H1 (cell line): Measurements from ENCODE around the gene MNX1. TPM values are rescaled to one million over a fixed set of nuclear protein-coding genes. Genes with fewer than 3 reads are reported as not detected.

Source experiments
- CHD2 ChIP-seq: IDR thresholded peaks from 2 replicates; pipeline ENCODE4 v1.6.1; 2012; ENCODE audit warnings: low read length, improper control_type of control experiment
- JUND ChIP-seq: IDR thresholded peaks from 2 replicates; pipeline ENCODE4 v1.6.1; 2011; ENCODE audit warnings: mild to moderate bottlenecking, improper control_type of control experiment, low read length
- SIX5 ChIP-seq: IDR thresholded peaks from 2 replicates; pipeline ENCODE4 v1.6.1; 2011; ENCODE audit warnings: mild to moderate bottlenecking, low read depth, low read length
- polyA plus RNA-seq, 7 experiments: library from polyadenylated mRNA; depleted of rRNA in 3 of 7; stranded (reverse) in 5 of 7; unstranded in 2 of 7; fragments of >200 nt in 5 of 7; fragments of 200-250 nt in 2 of 7; gene quantifications; 1 replicate in 5 of 7; 2 replicates in 1 of 7; 4 replicates in 1 of 7; pipeline versions ENCODE4 v1.2.1 to v1.2.3, GENCODE V29; 2011 to 2013; ENCODE audit warnings: missing spikeins in 2 of 7, mixed read lengths in 2 of 7
- total RNA-seq: library from RNA; stranded (reverse); fragmentation: NEBNext Ultra II Directional; extraction: Animal tissue kit (Norgen Biotek cat#: 25700); gene quantifications from 2 replicates; pipeline ENCODE4 v1.2.1, GENCODE V29; 2021
- TF ChIP-seq, protein P1 (sequence below): fragments of 300-600 bp; sonication (generic); IDR thresholded peaks from 2 replicates; pipeline ENCODE4 v1.7.1; 2012; ENCODE audit warnings: low read length, moderate library complexity, mild to moderate bottlenecking, inconsistent platforms; ENCODE audit not compliant: insufficient replicate concordance

MNX1 gene
- total and polyA plus RNA-seq, 2 of the 8 experiments (the other 6 are each of a cell fraction or from before 2014, with no cell fraction given): 0.39 TPM; not detected in 1

- TF ChIP-seq, protein P1, sequence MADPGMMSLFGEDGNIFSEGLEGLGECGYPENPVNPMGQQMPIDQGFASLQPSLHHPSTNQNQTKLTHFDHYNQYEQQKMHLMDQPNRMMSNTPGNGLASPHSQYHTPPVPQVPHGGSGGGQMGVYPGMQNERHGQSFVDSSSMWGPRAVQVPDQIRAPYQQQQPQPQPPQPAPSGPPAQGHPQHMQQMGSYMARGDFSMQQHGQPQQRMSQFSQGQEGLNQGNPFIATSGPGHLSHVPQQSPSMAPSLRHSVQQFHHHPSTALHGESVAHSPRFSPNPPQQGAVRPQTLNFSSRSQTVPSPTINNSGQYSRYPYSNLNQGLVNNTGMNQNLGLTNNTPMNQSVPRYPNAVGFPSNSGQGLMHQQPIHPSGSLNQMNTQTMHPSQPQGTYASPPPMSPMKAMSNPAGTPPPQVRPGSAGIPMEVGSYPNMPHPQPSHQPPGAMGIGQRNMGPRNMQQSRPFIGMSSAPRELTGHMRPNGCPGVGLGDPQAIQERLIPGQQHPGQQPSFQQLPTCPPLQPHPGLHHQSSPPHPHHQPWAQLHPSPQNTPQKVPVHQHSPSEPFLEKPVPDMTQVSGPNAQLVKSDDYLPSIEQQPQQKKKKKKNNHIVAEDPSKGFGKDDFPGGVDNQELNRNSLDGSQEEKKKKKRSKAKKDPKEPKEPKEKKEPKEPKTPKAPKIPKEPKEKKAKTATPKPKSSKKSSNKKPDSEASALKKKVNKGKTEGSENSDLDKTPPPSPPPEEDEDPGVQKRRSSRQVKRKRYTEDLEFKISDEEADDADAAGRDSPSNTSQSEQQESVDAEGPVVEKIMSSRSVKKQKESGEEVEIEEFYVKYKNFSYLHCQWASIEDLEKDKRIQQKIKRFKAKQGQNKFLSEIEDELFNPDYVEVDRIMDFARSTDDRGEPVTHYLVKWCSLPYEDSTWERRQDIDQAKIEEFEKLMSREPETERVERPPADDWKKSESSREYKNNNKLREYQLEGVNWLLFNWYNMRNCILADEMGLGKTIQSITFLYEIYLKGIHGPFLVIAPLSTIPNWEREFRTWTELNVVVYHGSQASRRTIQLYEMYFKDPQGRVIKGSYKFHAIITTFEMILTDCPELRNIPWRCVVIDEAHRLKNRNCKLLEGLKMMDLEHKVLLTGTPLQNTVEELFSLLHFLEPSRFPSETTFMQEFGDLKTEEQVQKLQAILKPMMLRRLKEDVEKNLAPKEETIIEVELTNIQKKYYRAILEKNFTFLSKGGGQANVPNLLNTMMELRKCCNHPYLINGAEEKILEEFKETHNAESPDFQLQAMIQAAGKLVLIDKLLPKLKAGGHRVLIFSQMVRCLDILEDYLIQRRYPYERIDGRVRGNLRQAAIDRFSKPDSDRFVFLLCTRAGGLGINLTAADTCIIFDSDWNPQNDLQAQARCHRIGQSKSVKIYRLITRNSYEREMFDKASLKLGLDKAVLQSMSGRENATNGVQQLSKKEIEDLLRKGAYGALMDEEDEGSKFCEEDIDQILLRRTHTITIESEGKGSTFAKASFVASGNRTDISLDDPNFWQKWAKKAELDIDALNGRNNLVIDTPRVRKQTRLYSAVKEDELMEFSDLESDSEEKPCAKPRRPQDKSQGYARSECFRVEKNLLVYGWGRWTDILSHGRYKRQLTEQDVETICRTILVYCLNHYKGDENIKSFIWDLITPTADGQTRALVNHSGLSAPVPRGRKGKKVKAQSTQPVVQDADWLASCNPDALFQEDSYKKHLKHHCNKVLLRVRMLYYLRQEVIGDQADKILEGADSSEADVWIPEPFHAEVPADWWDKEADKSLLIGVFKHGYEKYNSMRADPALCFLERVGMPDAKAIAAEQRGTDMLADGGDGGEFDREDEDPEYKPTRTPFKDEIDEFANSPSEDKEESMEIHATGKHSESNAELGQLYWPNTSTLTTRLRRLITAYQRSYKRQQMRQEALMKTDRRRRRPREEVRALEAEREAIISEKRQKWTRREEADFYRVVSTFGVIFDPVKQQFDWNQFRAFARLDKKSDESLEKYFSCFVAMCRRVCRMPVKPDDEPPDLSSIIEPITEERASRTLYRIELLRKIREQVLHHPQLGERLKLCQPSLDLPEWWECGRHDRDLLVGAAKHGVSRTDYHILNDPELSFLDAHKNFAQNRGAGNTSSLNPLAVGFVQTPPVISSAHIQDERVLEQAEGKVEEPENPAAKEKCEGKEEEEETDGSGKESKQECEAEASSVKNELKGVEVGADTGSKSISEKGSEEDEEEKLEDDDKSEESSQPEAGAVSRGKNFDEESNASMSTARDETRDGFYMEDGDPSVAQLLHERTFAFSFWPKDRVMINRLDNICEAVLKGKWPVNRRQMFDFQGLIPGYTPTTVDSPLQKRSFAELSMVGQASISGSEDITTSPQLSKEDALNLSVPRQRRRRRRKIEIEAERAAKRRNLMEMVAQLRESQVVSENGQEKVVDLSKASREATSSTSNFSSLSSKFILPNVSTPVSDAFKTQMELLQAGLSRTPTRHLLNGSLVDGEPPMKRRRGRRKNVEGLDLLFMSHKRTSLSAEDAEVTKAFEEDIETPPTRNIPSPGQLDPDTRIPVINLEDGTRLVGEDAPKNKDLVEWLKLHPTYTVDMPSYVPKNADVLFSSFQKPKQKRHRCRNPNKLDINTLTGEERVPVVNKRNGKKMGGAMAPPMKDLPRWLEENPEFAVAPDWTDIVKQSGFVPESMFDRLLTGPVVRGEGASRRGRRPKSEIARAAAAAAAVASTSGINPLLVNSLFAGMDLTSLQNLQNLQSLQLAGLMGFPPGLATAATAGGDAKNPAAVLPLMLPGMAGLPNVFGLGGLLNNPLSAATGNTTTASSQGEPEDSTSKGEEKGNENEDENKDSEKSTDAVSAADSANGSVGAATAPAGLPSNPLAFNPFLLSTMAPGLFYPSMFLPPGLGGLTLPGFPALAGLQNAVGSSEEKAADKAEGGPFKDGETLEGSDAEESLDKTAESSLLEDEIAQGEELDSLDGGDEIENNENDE: no peak
- TF ChIP-seq SIX5 (no peak), CHD2 (no peak), JUND (no peak)
- TF ChIP-seq, all 59 proteins: peak for 0
These were observed 22.4 kb upstream of the MNX1 start (continued) for GRCh38 chr7:157032644-157033482.
